Caco-2 (cell line): ENCODE results near the gene CLRN3. TPM values are rescaled to one million over a fixed set of nuclear protein-coding genes. Genes with fewer than 3 reads are reported as not detected.

Experiments
- BruUV-seq: library from RNA; stranded (reverse); fragments of 400-500 nt; replicated peaks from 2 replicates; lab custom pipeline; 2021; lab: Mats Ljungman, UMichigan
- CTCF ChIA-PET: fragments of 300-600 bp; sonication (Branson Sonifier 250); formaldehyde crosslinking; loops from one replicate; lab custom pipeline; 2022; ENCODE audit warnings: antibody characterized with exemption; lab: Charles Lee
- POLR2A ChIA-PET: fragments of 300-600 bp; sonication (Branson Sonifier 250); formaldehyde crosslinking; loops from one replicate; lab custom pipeline; 2022; ENCODE audit warnings: antibody characterized with exemption; lab: Charles Lee
- DNase-seq, 2 experiments: peaks; one replicate each; pipeline versions ENCODE4 v3.0.0 to v3.0.0-alpha.2; 2020 to 2022
- H3K27me3 ChIP-seq: replicated peaks from 2 replicates; pipeline ENCODE4 v1.6.0; 2011; ENCODE audit warnings: low read length; ENCODE audit not compliant: control insufficient read depth, insufficient read depth
- H3K36me3 ChIP-seq: 2 replicates; pipeline ENCODE4 v1.5.1; 2011; ENCODE audit warnings: low read length; ENCODE audit not compliant: control insufficient read depth, insufficient read depth
- H3K4me1 ChIP-seq: fragments of 250-450 bp; sonication (Bioruptor Pico); 2 replicates; pipeline ENCODE4 v1.5.1; 2020; ENCODE audit warnings: mild to moderate bottlenecking
- H3K4me3 ChIP-seq: 2 replicates; pipeline ENCODE4 v1.5.1; 2011; ENCODE audit warnings: low read depth, mild to moderate bottlenecking, control low read depth, low read length
- H3K9me3 ChIP-seq: fragments of 250-450 bp; sonication (Bioruptor Pico); 2 replicates; pipeline ENCODE4 v1.5.1; 2020; ENCODE audit warnings: mild to moderate bottlenecking, moderate library complexity
- H3K27ac Mint-ChIP-seq: one replicate; pipeline ENCODE4 v1.8.0; 2022; ENCODE audit warnings: mixed read lengths; ENCODE audit not compliant: unreplicated experiment
- H3K27me3 Mint-ChIP-seq: one replicate; pipeline ENCODE4 v1.8.0; 2022; ENCODE audit warnings: mixed read lengths; ENCODE audit not compliant: insufficient read depth, unreplicated experiment
- H3K36me3 Mint-ChIP-seq: one replicate; pipeline ENCODE4 v1.8.0; 2022; ENCODE audit warnings: mild to moderate bottlenecking, mixed read lengths; ENCODE audit not compliant: insufficient read depth, unreplicated experiment
- H3K4me1 Mint-ChIP-seq: one replicate; pipeline ENCODE4 v1.8.0; 2022; ENCODE audit warnings: low read depth, mixed read lengths; ENCODE audit not compliant: unreplicated experiment
- H3K4me3 Mint-ChIP-seq: one replicate; pipeline ENCODE4 v1.8.0; 2022; ENCODE audit warnings: mild to moderate bottlenecking, moderate library complexity, mixed read lengths; ENCODE audit not compliant: unreplicated experiment
- H3K9me3 Mint-ChIP-seq: one replicate; pipeline ENCODE4 v1.8.0; 2022; ENCODE audit warnings: mixed read lengths; ENCODE audit not compliant: unreplicated experiment
- intact Hi-C: fragments of 100-400 bp; cut with micrococcal nuclease; formaldehyde crosslinking; loops from one replicate; pipeline ENCODE4 v1.10.0; 2022; ENCODE audit not compliant: unreplicated experiment
- total RNA-seq: library from RNA; stranded (reverse); gene quantifications from 2 replicates; pipeline ENCODE4 v1.2.3, GENCODE V29; 2022
- TF ChIP-seq, protein P1 (sequence below), 2 experiments: fragments of 200-600 bp in 1 of 2; IDR thresholded peaks; 1 replicate in 1 of 2; 2 replicates in 1 of 2; pipeline versions ENCODE4 v1.5.1 to v1.8.0; 2011 to 2022; ENCODE audit warnings: antibody characterized with exemption in 1 of 2, control low read depth in 1 of 2, inconsistent platforms in 1 of 2, low read depth in 1 of 2, low read length in 1 of 2, mild to moderate bottlenecking in 1 of 2, moderate library complexity in 1 of 2; ENCODE audit not compliant: insufficient read depth in 1 of 2, severe bottlenecking in 1 of 2, unreplicated experiment in 1 of 2

CLRN3 gene
- total RNA-seq, 1 experiment from 2014 or later: 1.1 TPM

DNA sequence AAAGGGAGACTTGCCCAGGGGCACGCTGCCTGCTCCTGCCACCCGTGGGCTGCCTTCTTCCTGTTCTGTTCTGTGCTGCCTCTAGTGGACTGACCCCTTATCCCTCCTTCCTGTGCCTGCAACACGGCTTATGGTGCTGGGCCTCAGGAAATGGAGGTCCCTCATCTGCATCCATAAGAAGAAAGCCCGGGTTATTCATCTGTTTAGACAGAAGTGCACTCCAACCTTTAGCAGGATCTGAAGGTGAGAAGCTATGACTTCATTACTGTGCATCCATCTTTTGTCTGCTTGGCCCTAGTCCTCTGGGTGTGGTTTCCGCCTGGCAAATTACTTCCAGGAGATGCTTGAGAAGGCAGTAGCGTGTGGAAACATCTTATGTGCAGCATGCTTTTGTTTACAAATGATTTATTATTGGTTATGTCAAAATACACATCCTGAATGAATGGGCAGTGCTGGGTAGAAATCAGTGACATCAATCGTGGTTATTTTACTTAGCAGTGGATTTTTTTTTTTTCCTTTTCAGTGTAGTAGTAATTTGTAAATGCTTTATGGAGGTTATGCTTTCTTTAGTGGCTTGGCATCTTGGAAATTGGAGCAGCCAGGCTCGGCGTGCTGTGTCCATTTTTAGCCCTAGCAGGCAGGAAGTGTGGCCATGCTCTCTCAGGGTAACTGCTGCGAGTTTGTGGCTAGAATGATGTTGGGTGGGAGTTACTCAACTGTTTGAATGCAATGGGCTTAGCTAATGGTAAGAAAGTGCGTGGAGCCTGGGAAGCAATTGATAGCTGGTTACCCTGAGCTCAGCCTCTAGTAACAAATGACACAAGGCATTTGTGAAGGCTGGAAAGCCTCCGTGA lies 26.9 kb upstream of the CLRN3 start:
- POLR2A ChIA-PET: no interaction called here
- Mint-ChIP-seq H3K36me3 (no peaks in the 10 kb centered on the region), H3K4me3 (no peak overlapping the region), H3K27me3 (peaks cover 3% of the 10 kb centered on the region), H3K27ac (no peak overlapping the region), H3K9me3 (no peaks in the 10 kb centered on the region), H3K4me1 (peaks cover 10% of the 10 kb centered on the region)
- no peaks in the 10 kb centered on the region; the same call in 1 of the 2 replicates for H3K27me3 ChIP-seq
- no peak for DNase-seq
- TF ChIP-seq, protein P1, sequence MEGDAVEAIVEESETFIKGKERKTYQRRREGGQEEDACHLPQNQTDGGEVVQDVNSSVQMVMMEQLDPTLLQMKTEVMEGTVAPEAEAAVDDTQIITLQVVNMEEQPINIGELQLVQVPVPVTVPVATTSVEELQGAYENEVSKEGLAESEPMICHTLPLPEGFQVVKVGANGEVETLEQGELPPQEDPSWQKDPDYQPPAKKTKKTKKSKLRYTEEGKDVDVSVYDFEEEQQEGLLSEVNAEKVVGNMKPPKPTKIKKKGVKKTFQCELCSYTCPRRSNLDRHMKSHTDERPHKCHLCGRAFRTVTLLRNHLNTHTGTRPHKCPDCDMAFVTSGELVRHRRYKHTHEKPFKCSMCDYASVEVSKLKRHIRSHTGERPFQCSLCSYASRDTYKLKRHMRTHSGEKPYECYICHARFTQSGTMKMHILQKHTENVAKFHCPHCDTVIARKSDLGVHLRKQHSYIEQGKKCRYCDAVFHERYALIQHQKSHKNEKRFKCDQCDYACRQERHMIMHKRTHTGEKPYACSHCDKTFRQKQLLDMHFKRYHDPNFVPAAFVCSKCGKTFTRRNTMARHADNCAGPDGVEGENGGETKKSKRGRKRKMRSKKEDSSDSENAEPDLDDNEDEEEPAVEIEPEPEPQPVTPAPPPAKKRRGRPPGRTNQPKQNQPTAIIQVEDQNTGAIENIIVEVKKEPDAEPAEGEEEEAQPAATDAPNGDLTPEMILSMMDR (IDR thresholded peaks at IDR 0.05; ENCODE audit: insufficient read depth in 1 of 2, low read depth in 1 of 2, low read length in 1 of 2, severe bottlenecking in 1 of 2, unreplicated experiment in 1 of 2): peak in 1 of 2 experiments; percentile 29
- H3K36me3 ChIP-seq: no peaks in the 10 kb centered on the region
- peaks cover 4% of the 10 kb centered on the region for H3K4me1 ChIP-seq
- no peaks in the 10 kb centered on the region for H3K9me3 ChIP-seq
- intact Hi-C loops: no loop called here
- CTCF ChIA-PET: no interaction called here
- BruUV-seq: no TSS peak
- H3K4me3 ChIP-seq: no peak overlapping the region

DNA sequence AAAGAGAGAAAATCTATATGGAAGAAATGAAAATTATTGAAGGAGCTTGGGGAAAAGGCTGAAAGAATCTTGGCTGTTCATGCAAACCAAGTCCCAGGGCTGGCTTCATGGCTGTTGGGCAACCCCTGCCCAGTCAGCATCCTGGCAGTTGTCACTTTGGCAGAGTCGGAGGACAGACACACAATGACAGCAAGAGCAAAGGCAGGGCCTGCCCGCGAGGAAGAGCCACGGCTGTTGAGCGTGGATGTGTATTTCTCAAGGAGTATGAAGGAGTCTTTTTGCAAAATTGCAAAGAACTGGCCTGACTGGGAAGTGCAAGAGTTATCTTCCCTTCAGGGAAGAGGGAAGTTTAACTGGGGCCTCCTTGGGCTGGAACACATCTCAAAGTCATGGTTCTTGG lies 25.8 kb upstream of the CLRN3 start:
- TF ChIP-seq, protein P1 (IDR thresholded peaks at IDR 0.05; ENCODE audit: insufficient read depth in 1 of 2, low read depth in 1 of 2, low read length in 1 of 2, severe bottlenecking in 1 of 2, unreplicated experiment in 1 of 2): no peak
- no peak overlapping the region for H3K4me3 Mint-ChIP-seq
- Histone ChIP-seq H3K27me3 (no peaks in the 10 kb centered on the region; the same call in 1 of the 2 replicates), H3K4me1 (peaks cover 4% of the 10 kb centered on the region), H3K9me3 (no peaks in the 10 kb centered on the region), H3K4me3 (no peak overlapping the region), H3K36me3 (no peaks in the 10 kb centered on the region)
- no peak overlapping the region for H3K27ac Mint-ChIP-seq
- intact Hi-C loops: no loop called here
- no TSS peak for BruUV-seq
- CTCF ChIA-PET: no interaction called here
- H3K9me3 Mint-ChIP-seq: no peaks in the 10 kb centered on the region
- H3K4me1 Mint-ChIP-seq: peaks cover 10% of the 10 kb centered on the region
- no peaks in the 10 kb centered on the region for H3K36me3 Mint-ChIP-seq
- POLR2A ChIA-PET: no interaction called here
- H3K27me3 Mint-ChIP-seq: peaks cover 3% of the 10 kb centered on the region
- DNase-seq: no peak

DNA sequence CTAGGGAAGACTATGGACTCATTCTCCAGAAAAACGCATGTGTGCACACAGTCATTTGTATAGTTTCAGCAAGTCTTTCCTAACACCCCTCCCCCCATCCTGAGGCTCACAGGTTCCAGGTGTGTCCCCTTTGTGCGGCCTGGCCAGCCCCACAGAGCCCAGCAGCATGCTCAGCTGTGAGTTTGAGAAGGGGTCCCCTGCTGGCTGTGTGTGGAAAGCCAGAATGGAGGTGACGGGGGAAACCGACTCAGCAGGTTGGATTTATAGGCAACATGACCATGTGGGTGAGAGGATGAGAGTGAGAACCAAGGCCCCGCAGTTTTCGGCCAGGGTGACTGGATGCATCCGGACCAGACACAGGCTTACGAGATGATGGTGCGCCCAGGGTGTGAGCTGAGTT lies 24.1 kb upstream of the CLRN3 start:
- Histone ChIP-seq H3K9me3 (no peaks in the 10 kb centered on the region), H3K4me3 (no peak overlapping the region), H3K4me1 (no peaks in the 10 kb centered on the region), H3K27me3 (no peaks in the 10 kb centered on the region; the same call in 1 of the 2 replicates), H3K36me3 (no peaks in the 10 kb centered on the region)
- BruUV-seq: no TSS peak
- no peaks in the 10 kb centered on the region for H3K9me3 Mint-ChIP-seq
- peaks cover 3% of the 10 kb centered on the region for H3K27me3 Mint-ChIP-seq
- H3K4me3 Mint-ChIP-seq: no peak overlapping the region
- no peaks in the 10 kb centered on the region for H3K36me3 Mint-ChIP-seq
- TF ChIP-seq, protein P1 (IDR thresholded peaks at IDR 0.05; ENCODE audit: insufficient read depth in 1 of 2, low read depth in 1 of 2, low read length in 1 of 2, severe bottlenecking in 1 of 2, unreplicated experiment in 1 of 2): no peak
- intact Hi-C loops: no loop called here
- ChIA-PET POLR2A (no interaction called here), CTCF (no interaction called here)
- H3K27ac Mint-ChIP-seq: no peak overlapping the region
- no peak for DNase-seq
- peaks cover 5% of the 10 kb centered on the region for H3K4me1 Mint-ChIP-seq
